HepG2 (cell line): ENCODE results near the gene CXCR5. TPM values are rescaled to one million over a fixed set of nuclear protein-coding genes. Genes with fewer than 3 reads are reported as not detected.

Experiments used
- ATAC-seq: fragments of 200-7000 bp; cut with Tn5 transposase; 3 replicates; pipeline ENCODE4 v1.9.1; 2020; ENCODE audit warnings: mild to moderate bottlenecking, moderate library complexity
- BruUV-seq: library from RNA; stranded (reverse); fragments of 400-500 nt; replicated peaks from 2 replicates; lab custom pipeline; 2021; lab: Mats Ljungman, UMichigan
- CTCF ChIA-PET: fragments of 300-600 bp; formaldehyde crosslinking; extraction: SDS; loops from one replicate; lab custom pipeline; 2021; ENCODE audit warnings: low total read pairs, inconsistent platforms, low intra/inter-chr PET ratio; lab: Yijun Ruan, JAX
- POLR2A ChIA-PET: fragments of 350-600 bp; sonication (Branson Sonifier 250); formaldehyde crosslinking; loops from one replicate; lab custom pipeline; 2020; ENCODE audit warnings: antibody characterized with exemption, inconsistent platforms; lab: Yijun Ruan, JAX
- DNase-seq: peaks from one replicate; pipeline ENCODE4 v3.0.0-alpha.2; 2015; ENCODE audit warnings: low spot score
- FAIRE-seq: peaks from 3 replicates; lab custom pipeline; 2011; peaks lifted over from hg19 to GRCh38; lab: Jason Lieb, UNC
- H2AFZ ChIP-seq: one replicate; pipeline ENCODE4 v1.6.1; 2011; ENCODE audit warnings: low read length, inconsistent platforms
- H3K27ac ChIP-seq: fragments of 300-600 bp; 3 replicates; pipeline ENCODE4 v1.8.0; 2011; ENCODE audit warnings: mixed run types, mild to moderate bottlenecking, mixed read lengths, low read length, inconsistent platforms; ENCODE audit not compliant: insufficient read depth; ENCODE audit errors: extremely low read length
- H3K27me3 ChIP-seq, 2 experiments: fragments of 200-600 bp in 1 of 2; 2 replicates in 1 of 2; 3 replicates in 1 of 2; pipeline versions ENCODE4 v1.6.0 to v1.8.0; 2011; ENCODE audit warnings: low read length in 2 of 2, mild to moderate bottlenecking in 2 of 2, moderate library complexity in 2 of 2, inconsistent platforms in 1 of 2; ENCODE audit not compliant: insufficient read depth in 2 of 2, control insufficient read depth in 1 of 2
- H3K36me3 ChIP-seq, 2 experiments: fragments of 200-600 bp in 1 of 2; replicated peaks in 1 of 2; 2 replicates in 1 of 2; 3 replicates in 1 of 2; pipeline versions ENCODE4 v1.5.1 to v1.8.0; 2011; ENCODE audit warnings: low read length in 2 of 2, inconsistent platforms in 1 of 2; ENCODE audit not compliant: insufficient read depth in 2 of 2, control insufficient read depth in 1 of 2
- H3K4me1 ChIP-seq: 2 replicates; pipeline ENCODE4 v1.5.1; 2012; ENCODE audit warnings: low read length, inconsistent platforms; ENCODE audit not compliant: insufficient read depth
- H3K4me2 ChIP-seq: 2 replicates; pipeline ENCODE4 v1.6.0; 2011; ENCODE audit warnings: low read depth, low read length, inconsistent platforms
- H3K4me3 ChIP-seq, 3 experiments: fragments of 200-600 bp in 1 of 3; sonication (generic), shearing (Covaris generic) in 1 of 3; replicated peaks in 1 of 3; 2 replicates each; pipeline ENCODE4 v1.5.1; 2011 to 2016; ENCODE audit warnings: low read length in 3 of 3, inconsistent platforms in 2 of 3, low read depth in 2 of 3, mild to moderate bottlenecking in 2 of 3, control low read depth in 1 of 3, mixed read lengths in 1 of 3; ENCODE audit not compliant: insufficient read depth in 1 of 3
- H3K79me2 ChIP-seq: one replicate; pipeline ENCODE4 v1.6.1; 2011; ENCODE audit warnings: low read length, inconsistent platforms; ENCODE audit not compliant: insufficient read depth
- H3K9ac ChIP-seq: 2 replicates; pipeline ENCODE4 v1.6.0; 2011; ENCODE audit warnings: mild to moderate bottlenecking, low read depth, low read length, inconsistent platforms; ENCODE audit not compliant: insufficient read depth
- H3K9me3 ChIP-seq: 2 replicates; pipeline ENCODE4 v1.5.1; 2012; ENCODE audit warnings: mild to moderate bottlenecking, low read length
- H4K20me1 ChIP-seq: 2 replicates; pipeline ENCODE4 v1.6.0; 2011; ENCODE audit warnings: inconsistent platforms, mild to moderate bottlenecking, low read length, moderate library complexity; ENCODE audit not compliant: insufficient read depth
- CEBPZ ChIP-seq: IDR thresholded peaks from 2 replicates; pipeline ENCODE4 v1.6.1; 2012; ENCODE audit warnings: low read length, improper control_type of control experiment
- MEIS2 ChIP-seq: sonication (generic); formaldehyde crosslinking; IDR thresholded peaks from 2 replicates; pipeline ENCODE4 v1.9.0; 2021; ENCODE audit warnings: mild to moderate bottlenecking, missing genetic modification reagents
- NFKBIZ ChIP-seq: IDR thresholded peaks from 2 replicates; pipeline ENCODE4 v1.6.1; 2018; ENCODE audit warnings: missing genetic modification reagents, missing compliant biosample characterization
- NR0B2 ChIP-seq: sonication (generic); formaldehyde crosslinking; IDR thresholded peaks from 2 replicates; pipeline ENCODE4 v1.4.0; 2020; ENCODE audit warnings: mild to moderate bottlenecking, missing genetic modification reagents
- SYNCRIP ChIP-seq: fragments of 200-400 bp; formaldehyde crosslinking; IDR thresholded peaks from 2 replicates; pipeline ENCODE4 v1.6.1; 2018; ENCODE audit warnings: mild to moderate bottlenecking, low read depth, low read length; ENCODE audit not compliant: insufficient read depth
- ZEB1 ChIP-seq: IDR thresholded peaks from 2 replicates; pipeline ENCODE4 v1.6.1; 2012; ENCODE audit warnings: mild to moderate bottlenecking, low read depth, inconsistent platforms; ENCODE audit not compliant: insufficient replicate concordance
- ZNF253 ChIP-seq: sonication (generic); formaldehyde crosslinking; IDR thresholded peaks from 2 replicates; pipeline ENCODE4 v1.8.0; 2022; ENCODE audit warnings: mild to moderate bottlenecking, missing genetic modification reagents, borderline replicate concordance
- ZNF75D ChIP-seq: sonication (generic); formaldehyde crosslinking; IDR thresholded peaks from 2 replicates; pipeline ENCODE4 v1.8.1; 2023; ENCODE audit warnings: missing genetic modification reagents, mild to moderate bottlenecking, borderline replicate concordance
- WGBS: methylation state at CpG from one replicate; pipeline ENCODE4 v1.1.6; 2017; ENCODE audit warnings: low lambda C conversion rate; 5-methylcytosine and 5-hydroxymethylcytosine counted together
- in situ Hi-C: cut with HindIII; loops from 2 replicates; pipeline ENCODE4 v1.10.0; 2017; ENCODE audit warnings: low pct_unique_long_range_greater_than_20kb; ENCODE audit not compliant: extremely low pct_ligation_motif_present
- intact Hi-C: fragments of 100-400 bp; cut with micrococcal nuclease; formaldehyde crosslinking; loops from one replicate; pipeline ENCODE4 v1.10.0; 2022; ENCODE audit not compliant: unreplicated experiment
- polyA plus RNA-seq, 8 experiments: library from polyadenylated mRNA; depleted of rRNA in 3 of 8; stranded (reverse) in 7 of 8; unstranded in 1 of 8; fragments of >200 nt; fragmentation: Illumina TruSeq in 4 of 8; extraction: Trizol in 4 of 8; gene quantifications; 2 replicates each; pipeline versions ENCODE4 v1.2.1 to v1.2.3, GENCODE V29; 2011 to 2016; ENCODE audit warnings: low read depth in 4 of 8, missing spikeins in 1 of 8, mixed read lengths in 1 of 8; ENCODE audit not compliant: insufficient read depth in 1 of 8
- total RNA-seq, 5 experiments: library from RNA; depleted of rRNA; stranded (reverse); fragments of >200 nt; fragmentation: Illumina TruSeq; extraction: Trizol; gene quantifications; 2 replicates each; pipeline ENCODE4 v1.2.3, GENCODE V29; 2016; ENCODE audit warnings: low read depth in 1 of 5
- TF ChIP-seq, protein P1 (sequence below): sonication (generic); formaldehyde crosslinking; IDR thresholded peaks from 2 replicates; pipeline ENCODE4 v1.4.0; 2020; ENCODE audit warnings: missing genetic modification reagents
- TF ChIP-seq, protein P2 (sequence below): sonication (generic); formaldehyde crosslinking; conservative IDR thresholded peaks from 2 replicates; pipeline ENCODE4 v1.4.0; 2020; ENCODE audit warnings: missing genetic modification reagents

CXCR5 gene
- total and polyA plus RNA-seq, 2 of the 13 experiments (the other 11 are each of a cell fraction or from before 2014, with no cell fraction given), result not detected

DNA sequence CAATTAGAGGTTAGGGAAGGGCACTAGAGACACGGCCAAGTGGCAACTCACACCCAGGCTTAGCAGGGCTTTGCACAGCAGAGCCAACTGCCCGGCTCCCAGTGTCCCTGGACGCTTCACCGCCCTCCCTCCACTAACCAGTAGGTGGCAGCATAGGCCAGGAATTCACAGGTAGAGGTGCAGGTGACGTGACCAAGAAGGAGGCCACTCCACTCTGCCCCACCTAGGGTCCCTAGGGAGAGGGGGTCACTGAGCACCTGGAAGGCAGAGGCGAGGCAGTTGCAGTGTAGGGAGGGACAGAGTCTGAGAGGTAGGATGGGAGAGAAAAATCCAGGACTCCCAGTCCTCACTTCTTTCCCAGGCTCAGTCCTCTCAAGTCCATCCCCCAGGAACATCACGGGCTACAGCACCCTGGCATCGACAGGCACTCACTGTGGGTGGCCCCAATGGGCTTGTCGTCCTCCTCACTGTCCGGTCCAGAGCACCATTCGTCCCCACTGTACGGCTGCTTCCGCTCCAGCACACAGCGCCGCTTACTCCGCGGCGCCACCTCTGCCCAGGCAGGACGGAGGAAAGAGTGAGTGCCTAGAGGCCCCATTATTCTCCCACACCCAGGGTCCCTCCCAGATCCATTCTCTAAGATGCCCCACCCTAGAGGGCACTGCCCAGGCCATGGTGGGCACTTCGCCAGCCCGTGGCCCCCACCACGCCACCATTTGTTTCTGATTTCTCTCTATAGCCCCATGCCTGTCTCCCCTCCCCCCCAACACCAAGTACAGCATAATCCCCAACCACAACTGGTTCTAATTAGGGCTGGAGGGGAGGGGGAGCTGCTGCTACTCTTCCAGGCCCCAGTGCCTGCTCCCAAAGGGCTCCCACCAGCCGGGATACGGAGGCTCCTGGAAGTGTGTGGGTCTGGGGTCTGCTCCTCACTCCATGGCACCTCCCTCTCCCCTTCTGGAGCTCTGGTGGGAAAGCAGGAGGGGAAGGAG lies 23.7 kb downstream of the CXCR5 start:
- CTCF ChIA-PET, result interaction anchor here (2.3 to 9.1 kb wide), 2 partner anchors 20 to 49 kb away, joined by 38 to 188 read pairs; partner anchors contain the start of genes BCL9L and UPK2
- TF ChIP-seq ZEB1 (peak; percentile 69), NFKBIZ (0 out of 2 replicates have a peak, but pooled peaks have one; percentile 44), NR0B2 (CRISPR knock-in tag) (no peak), CEBPZ (no peak), SYNCRIP (no peak), ZNF75D (no peak), MEIS2 (CRISPR knock-in tag) (no peak), ZNF253 (CRISPR knock-in tag) (no peak)
- TF ChIP-seq, protein P1, sequence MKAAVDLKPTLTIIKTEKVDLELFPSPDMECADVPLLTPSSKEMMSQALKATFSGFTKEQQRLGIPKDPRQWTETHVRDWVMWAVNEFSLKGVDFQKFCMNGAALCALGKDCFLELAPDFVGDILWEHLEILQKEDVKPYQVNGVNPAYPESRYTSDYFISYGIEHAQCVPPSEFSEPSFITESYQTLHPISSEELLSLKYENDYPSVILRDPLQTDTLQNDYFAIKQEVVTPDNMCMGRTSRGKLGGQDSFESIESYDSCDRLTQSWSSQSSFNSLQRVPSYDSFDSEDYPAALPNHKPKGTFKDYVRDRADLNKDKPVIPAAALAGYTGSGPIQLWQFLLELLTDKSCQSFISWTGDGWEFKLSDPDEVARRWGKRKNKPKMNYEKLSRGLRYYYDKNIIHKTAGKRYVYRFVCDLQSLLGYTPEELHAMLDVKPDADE (CRISPR knock-in tag), result no peak
- TF ChIP-seq, protein P2, sequence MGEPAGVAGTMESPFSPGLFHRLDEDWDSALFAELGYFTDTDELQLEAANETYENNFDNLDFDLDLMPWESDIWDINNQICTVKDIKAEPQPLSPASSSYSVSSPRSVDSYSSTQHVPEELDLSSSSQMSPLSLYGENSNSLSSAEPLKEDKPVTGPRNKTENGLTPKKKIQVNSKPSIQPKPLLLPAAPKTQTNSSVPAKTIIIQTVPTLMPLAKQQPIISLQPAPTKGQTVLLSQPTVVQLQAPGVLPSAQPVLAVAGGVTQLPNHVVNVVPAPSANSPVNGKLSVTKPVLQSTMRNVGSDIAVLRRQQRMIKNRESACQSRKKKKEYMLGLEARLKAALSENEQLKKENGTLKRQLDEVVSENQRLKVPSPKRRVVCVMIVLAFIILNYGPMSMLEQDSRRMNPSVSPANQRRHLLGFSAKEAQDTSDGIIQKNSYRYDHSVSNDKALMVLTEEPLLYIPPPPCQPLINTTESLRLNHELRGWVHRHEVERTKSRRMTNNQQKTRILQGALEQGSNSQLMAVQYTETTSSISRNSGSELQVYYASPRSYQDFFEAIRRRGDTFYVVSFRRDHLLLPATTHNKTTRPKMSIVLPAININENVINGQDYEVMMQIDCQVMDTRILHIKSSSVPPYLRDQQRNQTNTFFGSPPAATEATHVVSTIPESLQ, result 0 out of 2 replicates have a peak, but pooled peaks have one; percentile 81

More for the DNA sequence above, 23.7 kb downstream of the CXCR5 start:
- Histone ChIP-seq H3K4me3 (no peak overlapping the region), H4K20me1 (no peaks in the 10 kb centered on the region), H3K4me2 (no peak overlapping the region), H3K27ac (no peak overlapping the region), H3K9ac (no peak overlapping the region), H3K9me3 (no peaks in the 10 kb centered on the region), H3K27me3 (no peaks in the 10 kb centered on the region; a peak in 1 of 5 replicates), H2AFZ (no peak overlapping the region), H3K36me3 (peaks cover 9 to 33% of the 10 kb centered on the region in 2 experiments; a peak in 3 of 5 replicates), H3K4me1 (peaks cover 44% of the 10 kb centered on the region), H3K79me2 (peaks cover 2% of the 10 kb centered on the region)
- in situ Hi-C loops, result no loop called here
- FAIRE-seq (peak; percentile 77), DNase-seq (peak; percentile 73), ATAC-seq (peak; percentile 46)
- BruUV-seq, result no TSS peak
- intact Hi-C loops, result loop anchor here (1.0 kb wide), 2 partner anchors 23 to 49 kb away; partner anchors contain the start of gene UPK2
- POLR2A ChIA-PET, result no interaction called here
- WGBS, result 86% methylated on average over 20 of the region's 24 CpGs
